ENCODE measurements around the gene C1QTNF2.
"Not testable (repeated sequence)": the region's sequence is repeated elsewhere in the genome, so short reads cannot be mapped to it uniquely, and the experiment has no call there.

C1QTNF2 gene

DNA sequence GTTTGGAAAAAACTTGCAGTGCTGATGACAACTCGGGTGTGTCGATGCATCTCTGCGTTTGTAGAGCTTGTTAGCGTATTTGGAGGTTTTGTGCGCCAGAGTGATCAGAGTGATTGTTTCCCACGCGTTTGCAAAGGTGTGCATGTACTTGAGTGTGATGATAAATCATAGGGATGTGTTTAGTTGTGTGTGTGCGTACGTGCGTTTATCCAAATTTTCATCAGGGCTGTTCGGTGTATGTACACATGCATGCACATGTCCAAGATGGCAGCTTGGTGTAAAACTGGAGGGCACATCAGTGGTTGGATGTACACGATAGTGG, 248 bp upstream of the C1QTNF2 start:
- DNase-seq, result no peak

DNA sequence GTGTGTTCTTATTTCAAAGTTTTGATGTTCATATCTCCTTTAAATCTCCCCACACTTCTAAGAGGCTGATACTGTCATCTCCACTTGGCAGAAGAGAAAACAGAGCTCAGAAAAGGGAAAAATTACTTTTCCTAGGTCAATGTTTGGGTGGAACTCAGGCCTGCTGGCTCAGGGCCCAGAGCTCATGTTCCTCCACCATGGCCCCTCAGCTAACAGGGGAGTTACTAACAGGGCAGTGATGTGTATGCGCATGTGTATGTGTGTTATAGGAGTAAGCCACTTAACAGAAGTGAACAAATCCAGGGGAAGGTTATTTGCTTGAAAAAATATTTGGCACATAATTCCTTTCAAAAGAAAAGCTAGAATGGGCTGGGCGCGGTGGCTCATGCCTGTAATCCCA, 2.5 kb downstream of the C1QTNF2 start:
- DNase-seq, result no peak

DNA sequence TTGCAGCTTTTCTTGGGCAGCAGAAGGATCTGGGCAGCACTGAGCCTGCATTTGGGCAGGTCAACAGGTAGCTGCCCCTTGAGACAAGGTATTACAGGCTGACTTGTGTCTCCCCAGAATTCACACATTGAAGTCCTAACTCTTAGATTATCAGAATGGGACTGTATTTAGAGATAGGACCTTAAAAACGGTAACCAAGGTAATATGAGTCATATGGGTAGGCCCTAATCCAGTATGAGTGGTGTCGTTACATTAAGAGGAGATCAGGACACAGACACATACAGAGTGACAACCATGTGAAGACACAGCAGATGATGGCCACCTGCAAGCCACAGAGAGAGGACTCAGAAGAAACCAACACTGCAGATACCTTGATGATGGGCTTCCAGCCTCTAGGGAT, 3.2 kb downstream of the C1QTNF2 start:
- DNase-seq, result no peak

DNA sequence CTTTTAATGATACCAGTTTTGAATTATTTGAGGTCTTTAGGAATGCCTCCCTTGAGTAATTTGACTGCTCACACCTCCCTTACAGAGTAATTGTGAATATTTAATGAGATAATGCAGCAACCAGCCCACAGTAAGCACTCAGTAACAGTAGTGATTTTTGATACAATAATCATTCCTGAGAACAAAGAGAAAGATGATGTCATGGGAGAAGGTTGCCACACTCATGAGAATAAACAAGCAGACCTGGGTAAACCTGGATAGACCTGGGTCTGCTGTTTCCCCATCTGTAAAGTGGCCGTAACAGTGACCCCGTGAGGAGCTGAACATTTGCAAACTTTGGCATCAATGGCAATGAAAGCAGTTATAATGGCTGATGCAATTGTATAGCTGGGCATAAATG, 4.2 kb downstream of the C1QTNF2 start:
- no peak for DNase-seq

DNA sequence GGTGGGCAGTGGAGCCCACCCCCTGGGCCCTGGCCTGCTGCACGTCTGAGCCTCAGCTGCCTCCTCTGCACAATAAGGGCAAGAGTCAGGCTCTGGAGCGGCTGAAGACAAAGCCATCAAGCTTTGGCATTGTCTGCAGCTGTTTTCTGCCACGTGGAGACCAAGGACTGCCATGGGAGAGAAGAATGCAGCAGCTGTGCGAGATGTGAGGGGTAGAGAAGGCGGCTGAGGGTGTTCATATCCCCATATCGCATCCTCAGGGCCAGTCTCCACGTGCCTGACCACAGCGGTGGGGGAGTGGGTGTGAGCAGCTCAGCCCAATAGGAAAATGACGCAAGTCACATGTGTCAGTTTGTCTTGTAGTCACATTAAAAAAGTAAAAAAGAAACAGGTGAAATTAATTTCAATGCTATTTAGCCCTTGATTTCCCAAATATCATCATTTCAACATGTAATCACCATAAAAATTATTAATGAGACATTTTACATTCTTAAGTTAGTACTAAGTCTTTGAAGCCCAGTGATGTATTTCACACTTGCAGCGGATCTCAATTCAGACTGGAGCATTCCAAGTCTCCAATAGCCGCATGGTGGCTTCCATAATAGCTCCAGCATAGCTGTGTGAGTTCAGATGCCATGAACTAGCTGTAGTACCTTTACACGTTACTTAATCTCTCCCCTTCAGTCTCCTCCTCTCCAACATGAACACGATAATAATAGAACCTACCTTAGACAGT, 6.6 kb downstream of the C1QTNF2 start:
- DNase-seq, result no peak

DNA sequence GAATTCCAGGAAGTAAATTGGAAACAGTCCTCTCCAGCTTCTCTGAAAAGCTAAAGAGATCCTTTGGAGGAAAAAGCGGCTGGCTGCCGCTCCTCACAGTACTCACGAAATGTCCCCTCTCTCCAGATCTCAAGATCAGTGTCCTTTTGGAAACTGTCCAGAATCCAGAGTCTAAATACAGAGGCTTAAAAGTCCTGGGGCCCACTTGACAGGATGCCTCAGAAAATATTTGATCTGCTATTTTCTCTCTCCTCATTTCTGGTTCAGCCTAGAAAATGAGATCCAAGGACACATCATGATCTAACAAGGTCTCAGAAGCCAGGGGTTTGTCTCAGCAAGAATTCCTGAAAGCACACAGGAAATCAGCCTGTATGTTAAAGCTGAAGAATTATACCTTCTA, 7.2 kb downstream of the C1QTNF2 start:
- DNase-seq, result no peak

DNA sequence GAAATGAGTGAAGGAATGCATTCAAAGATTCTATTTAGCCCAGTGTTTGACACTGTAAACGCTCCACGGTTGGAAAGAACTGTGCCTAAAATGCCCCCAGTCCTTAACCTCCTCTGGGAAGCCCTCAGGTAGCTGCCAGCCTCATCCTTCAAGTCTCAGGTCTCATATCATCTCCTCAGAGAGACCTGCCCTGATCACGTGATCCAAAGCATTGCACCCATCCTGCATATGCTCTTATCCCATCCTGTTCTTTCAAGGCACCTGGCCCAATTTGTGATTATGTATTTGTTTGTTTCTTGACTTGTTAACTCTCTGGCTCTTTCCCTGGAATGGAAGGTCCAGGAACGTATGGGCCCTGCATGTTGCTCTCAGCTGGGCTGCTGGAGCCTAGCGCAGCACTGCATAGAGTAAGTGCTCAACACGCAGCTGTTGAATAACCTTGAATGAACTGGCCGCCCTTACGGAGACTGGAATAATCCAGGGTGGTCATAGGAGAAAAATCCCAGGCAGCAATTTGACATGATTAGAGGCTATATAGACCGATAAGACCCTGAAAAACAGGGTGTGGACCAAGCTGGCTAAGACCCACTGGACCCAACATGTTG, 8.7 kb downstream of the C1QTNF2 start:
- DNase-seq, result no peak

DNA sequence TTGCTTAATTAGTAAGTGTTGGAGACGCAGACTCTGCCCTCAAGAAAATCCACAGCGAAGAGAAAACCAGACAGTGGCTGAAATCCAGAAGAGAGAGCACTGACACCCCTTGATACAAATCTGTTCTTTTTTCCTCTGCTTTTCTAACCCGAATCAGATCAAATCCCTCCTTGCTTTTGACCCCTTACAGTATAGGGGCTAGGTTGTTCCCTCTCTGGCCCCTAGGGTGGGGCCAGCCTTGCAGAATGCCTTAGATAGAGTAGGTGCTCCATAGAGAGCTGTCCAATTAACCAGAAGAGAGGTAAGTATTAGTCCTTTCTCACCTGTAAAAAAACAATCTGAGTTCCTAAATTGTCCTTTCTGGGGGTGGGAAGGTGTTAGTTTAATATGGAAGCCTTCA, 10.1 kb downstream of the C1QTNF2 start:
- DNase-seq, result no peak

DNA sequence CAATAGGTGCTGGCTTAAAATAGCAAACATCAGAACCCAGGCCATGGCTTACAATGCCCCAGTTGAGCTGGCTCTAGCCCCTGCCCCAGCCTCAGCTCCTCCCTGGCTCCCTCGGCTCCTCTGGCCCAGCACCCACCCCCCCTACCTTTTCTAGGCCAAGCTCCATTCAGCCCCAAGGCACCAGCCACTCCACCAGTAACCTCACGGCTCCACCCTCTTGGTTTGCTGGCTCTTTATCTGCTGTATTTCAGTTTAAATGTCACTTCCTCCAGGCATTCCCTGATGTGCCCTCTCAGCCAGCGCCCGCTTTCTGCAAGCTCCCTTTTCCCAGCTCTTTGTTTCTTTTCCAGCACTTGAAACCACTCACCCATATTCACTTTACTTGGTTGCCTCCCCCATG, 10.6 kb downstream of the C1QTNF2 start:
- DNase-seq, result no peak

DNA sequence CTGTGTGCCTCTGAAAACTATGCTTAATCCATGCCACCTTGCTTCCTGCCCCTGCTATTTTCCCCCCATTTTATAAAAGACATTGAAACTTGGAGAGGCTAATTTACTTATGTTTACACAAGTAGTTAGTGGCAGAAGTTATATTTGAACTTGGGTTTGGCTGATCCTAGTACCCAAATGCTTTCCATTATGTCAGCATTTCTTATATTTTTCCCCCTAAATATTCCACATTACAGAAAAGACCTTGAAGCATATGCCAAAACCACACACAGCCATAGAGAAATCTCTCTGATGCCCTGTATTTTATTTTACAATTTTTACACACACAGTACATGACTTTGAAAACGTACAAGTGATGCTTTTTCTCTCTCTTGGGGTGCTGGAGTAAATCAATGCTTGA, 11.2 kb downstream of the C1QTNF2 start:
- DNase-seq, result no peak

DNA sequence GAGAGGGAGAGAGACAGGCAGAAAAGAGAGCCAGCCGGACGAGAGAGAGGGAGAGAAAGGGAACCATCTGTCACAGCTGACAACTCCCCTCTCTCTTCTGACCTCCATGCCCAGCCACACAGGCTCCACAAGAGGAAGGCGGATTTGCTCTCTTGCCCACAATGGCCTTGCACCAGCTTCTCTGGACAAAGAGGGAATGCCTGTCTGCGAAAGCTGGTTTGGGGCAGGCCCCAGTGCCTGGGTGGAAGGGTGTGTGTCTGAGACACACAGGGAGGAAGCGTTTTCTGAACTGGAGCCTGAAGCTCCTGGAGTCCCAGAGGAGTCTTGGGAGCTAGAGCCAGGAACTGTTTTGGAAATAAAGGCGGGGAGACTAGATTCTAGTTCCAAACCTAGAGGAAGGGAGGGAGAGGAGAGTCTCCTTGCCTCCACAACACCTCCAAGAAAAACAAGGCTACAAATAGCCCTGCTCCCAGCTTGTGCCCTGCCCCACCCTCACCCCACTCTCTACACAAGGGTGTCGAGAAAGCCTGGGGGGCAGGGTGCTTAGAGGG, 12.5 kb downstream of the C1QTNF2 start:
- DNase-seq, result no peak

DNA sequence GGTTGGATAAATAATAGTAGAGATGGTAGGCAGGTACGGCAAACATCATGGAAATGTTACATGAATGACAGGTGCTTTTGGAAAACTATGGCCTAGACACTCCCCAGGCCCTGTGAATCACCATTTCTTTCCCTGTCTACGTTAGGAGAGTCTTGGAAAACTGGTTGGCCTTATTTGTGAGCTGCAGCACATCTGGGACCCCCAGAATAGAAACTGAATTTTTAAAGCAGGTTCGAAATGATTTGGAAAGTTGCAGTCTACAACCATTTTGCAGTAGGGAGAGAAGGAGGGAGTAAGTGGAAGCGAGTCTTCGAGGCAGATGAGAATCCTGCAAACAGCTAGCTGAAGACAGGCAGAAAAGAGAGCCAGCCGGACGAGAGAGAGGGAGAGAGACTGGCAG, 13.0 kb downstream of the C1QTNF2 start:
- DNase-seq, result no peak

DNA sequence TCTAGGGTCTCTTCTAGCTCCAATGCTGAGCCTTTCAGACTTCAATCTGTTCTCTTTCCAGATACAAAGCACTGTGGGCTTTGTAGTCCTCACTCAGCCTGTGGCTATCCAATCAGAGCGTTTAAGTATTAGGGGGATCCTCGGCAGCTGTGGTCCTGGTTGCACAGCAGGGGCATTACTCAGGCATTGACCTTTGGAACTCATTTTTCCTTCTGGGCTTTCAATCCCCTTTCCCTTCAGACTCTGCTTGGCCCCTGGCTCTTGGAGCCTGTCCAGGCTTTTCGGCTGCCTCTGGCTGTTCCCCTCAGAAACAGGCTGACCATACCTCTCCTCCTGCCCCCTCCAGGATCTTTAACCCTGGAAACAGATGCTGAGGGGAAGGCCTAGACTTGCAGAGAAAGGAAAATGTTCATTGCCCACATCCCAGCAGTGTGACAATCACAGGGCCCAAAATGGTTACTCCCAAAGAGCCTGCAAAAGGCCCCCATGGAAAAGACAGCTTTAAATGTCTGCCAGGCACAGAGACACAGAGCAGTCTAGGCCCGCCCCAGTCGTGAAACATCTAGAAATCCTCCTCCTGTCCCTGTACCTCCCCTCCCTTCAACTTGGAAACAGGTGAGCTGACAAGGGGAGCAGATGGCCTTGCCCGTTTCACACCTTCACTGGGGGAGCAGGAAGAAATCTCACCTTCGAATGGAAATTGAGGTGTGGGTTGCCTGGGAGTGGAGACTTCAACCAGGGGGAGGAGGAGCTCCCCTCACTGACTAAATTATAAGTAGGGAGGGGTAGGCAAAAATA, 13.7 kb downstream of the C1QTNF2 start:
- DNase-seq, result no peak

DNA sequence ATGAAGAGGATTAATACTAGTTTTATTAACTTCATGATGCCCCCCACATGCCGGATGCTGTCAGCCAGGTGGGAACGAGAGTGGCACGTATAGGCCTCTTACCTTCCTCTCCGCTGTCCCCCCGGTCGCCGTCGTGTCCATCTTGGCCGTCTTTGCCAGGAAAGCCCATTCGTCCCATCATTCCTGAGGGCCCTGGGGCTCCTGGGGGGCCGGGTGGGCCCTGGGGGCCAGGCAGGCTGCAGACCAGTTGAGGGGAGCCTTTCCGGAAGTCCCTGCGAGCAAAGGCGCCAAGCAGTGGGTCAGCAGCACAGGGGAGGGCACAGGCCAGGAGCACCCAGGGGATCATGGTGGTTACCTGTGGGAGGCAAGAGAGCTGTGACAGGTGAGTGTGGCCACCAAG, 15.8 kb downstream of the C1QTNF2 start:
- DNase-seq, result no peak

DNA sequence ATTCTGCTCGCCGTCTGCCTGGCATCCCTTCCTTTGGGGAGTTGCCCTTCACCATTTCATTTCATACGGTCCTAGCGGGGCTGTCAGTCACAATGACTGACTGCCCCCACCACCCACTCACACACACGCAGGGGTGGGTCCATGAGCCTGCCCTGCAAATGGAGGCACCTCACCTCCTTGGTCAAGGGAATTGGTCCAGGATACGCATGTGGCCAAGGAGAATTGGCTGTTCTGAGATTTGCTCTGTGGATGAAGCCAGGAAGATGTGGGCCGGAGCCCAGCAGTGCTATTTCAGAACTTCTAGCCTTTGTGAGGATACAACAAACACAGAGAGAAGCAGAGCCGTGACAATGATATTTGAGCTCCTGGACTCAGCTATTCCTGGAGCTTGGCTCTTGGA, 17.0 kb downstream of the C1QTNF2 start:
- no peak for DNase-seq

DNA sequence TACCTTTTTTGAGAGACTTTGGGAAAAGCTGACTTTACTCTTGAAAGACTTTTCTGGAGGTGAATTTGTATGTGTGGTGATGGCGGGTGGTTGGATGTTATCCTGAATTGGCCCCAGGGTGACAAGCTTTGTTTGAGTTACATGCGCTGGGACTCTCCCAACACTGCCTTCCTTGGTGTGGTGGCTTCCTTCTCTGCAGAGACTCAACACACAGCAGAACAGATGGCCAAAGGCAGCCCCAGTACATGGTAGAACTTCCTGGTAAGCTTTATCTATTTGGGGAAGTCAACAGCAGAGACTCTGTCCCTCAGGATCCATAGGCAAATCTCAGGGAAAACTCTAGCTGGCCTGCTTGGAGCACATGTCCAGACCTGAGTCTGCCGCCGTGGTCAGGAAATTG, 18.1 kb downstream of the C1QTNF2 start:
- no peak for DNase-seq

DNA sequence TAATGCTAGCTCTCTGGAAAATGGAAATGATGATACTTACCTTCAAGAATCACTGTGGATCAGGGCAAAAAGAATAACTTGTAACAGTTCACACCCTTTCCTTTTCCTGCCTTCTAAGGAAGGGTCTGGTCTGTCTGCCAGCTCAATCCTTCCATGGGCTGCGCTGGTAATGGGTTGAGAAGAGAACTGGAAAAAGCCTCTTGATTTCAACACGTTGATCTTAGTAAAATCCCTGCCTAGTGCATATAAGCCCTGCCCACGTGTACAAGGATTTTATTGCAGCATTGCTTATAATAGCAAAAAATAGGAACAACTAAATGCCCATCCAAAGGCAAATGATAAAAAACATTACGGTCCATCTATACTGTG, 20.5 kb downstream of the C1QTNF2 start:
- DNase-seq, result no peak

DNA sequence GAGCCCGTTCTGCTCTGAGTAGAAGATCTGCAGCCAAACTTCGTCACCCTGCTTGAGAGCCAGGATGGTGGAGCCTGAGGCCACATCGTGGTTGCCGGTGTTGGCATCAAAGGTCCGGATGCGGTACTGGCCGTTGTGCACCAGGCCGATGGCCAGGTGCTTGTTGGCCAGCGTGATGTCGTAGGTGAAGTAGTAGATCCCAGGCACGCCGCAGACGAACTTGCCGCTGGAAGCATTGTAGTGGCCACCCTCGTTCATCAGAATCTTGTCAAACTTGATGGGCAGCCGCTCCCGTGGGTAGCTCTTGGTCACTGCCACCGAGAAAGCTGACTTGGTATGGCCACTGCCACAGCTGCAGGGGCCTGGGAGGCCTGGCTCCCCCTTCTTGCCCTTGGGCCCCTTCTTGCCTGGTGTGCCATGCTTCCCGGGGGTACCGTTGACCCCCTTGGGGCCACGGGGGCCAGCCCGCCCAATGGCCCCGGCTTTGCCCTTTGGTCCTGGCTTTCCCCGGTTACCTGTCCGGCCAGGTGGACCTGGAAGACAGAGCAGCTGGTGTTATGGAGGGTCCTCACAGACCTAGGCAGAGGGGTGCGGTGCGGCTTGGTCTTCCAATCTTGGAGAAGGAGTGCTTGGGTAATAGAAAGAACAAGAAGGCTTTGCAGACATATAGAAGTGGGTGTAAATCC, 21.0 kb downstream of the C1QTNF2 start:
- no peak for DNase-seq

DNA sequence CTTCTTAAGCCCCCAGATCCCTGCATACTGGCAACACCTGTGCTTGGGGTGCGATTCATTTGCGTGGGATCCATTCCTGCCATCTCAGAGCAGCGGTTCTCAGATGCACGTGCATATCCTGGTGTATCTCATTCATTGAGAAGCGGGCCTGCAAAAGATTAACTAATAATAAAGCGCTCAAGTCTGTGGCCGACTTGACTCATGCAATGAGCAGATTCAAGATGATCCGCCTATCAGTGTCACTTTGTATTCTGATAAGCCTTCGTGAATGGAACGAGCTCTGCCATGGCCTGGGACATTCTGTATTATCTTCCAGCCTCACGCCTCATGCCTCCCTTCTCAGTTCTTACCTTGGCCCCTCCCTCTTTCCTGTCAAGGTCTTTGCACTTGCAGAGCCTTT, 22.3 kb downstream of the C1QTNF2 start:
- no peak for DNase-seq

DNA sequence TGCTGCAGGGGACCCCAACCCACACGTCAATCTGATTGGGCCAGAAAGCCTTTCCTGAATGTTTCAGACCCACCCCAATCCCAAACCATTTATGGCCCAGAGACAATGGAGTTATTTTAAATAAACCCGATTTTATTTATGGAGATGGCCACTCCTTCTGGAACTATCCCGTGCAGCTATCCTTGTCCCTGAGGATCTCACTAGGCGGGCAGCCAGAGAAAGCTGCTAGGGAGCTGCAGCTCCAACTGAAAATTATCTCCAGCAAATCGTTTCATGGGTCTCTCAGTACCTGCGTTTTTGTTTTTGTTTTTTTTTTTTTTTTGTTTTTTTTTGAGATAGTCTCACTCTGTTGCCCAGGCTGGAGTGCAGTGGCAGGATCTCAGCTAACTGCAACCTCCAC, 23.0 kb downstream of the C1QTNF2 start:
- no peak for DNase-seq

DNA sequence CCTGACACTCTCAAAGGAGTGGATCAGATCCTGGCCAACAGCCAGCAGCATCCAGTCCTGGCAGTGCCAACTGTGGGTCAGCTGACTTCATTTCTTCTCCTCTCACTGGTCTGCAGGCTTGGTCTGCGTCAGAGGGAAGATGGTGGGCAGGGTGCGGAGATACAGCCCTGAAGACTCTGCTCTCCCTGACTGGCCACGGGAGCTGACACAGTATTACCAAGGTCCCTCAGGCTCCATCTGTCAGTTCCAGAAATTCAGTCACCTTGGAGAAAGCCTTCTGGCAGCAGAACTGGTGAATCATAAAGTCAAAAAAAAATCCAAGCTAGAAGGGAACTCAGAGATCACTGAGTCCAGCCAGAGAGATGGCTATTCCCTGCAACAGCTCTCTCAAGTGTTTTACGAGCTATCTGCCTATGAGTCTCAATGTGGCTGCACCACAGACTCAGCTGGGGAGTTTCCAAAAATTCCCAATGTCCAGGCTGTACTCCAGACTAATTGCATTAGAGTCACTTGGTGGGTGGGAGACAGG, 27.9 kb downstream of the C1QTNF2 start:
- DNase-seq, result no peak

DNA sequence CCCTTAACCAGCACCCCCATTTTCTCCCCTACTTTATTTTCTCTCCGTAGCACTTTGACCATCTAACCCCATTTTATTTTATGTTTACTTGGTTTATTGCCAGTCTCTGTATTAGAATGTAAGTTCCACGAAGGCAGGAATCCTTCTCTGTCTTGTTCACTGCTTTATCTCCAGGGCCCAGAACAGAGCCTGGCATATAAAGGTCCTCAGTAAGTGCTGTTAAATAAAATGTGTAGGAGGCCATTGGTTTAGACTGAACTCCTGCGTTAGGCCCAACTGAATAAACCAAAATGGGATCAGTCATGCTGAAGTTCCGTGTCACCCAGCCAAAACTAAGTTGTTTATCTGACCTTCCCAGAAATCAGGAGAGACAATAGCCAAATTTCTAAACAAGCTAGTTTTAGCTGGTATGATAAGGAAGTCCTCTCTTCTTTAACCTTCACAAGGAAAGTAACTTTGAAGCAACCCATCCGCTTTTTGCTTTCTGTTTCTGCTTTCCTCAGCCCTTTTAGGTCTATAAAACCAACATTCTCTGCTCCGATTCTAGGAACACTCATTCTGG, 29.0 kb downstream of the C1QTNF2 start:
- no peak for DNase-seq

DNA sequence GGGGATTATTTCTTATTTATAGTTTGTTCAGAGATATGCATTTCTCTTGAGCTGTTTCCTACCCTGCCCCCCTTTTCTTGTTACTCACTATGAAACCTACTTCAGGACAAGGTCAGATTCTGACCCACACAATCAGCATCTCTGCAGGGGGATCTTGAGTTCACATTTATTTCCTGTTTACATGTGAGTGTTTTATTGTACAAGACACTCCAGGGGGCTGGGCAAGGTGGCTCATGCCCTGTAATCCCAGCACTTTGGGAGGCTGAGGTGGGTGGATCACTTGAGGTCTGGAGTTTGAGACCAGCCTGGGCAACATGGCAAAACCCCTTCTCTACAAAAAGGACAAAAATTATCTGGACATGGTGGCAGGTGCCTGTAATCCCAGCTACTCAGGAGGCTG, 29.9 kb downstream of the C1QTNF2 start:
- not testable (repeated sequence) for DNase-seq

Measured in activated CD4-positive, alpha-beta T cell treated with anti-CD3 and anti-CD28 coated beads, Interleukin-2, amount 50 U/mL, for 4 hours (primary cell).